IMR-90 (cell line): ENCODE results near the gene COQ4. TPM values are rescaled to one million over a fixed set of nuclear protein-coding genes. Genes with fewer than 3 reads are reported as not detected.

ENCODE experiments used
- ATAC-seq: fragments of 200-7000 bp; cut with Tn5 transposase; 2 replicates; pipeline ENCODE4 v1.9.1; 2020; ENCODE audit warnings: low read depth, mild to moderate bottlenecking, moderate library complexity
- BruUV-seq: library from RNA; stranded (reverse); fragments of 400-500 nt; replicated peaks from 2 replicates; lab custom pipeline; 2021; lab: Mats Ljungman, UMichigan
- CTCF ChIA-PET: fragments of 300-600 bp; formaldehyde crosslinking; extraction: SDS; loops from one replicate; lab custom pipeline; 2021; ENCODE audit warnings: antibody characterized with exemption; lab: Yijun Ruan, JAX
- POLR2A ChIA-PET: fragments of 300-600 bp; sonication (Branson Sonifier 250); formaldehyde crosslinking; loops from one replicate; lab custom pipeline; 2022; ENCODE audit warnings: antibody characterized with exemption; ENCODE audit not compliant: unreplicated experiment; lab: Charles Lee
- DNase-seq: peaks from one replicate; pipeline ENCODE4 v3.0.0; 2013
- H2AFZ ChIP-seq: replicated peaks from 2 replicates; pipeline ENCODE3; 2013; ENCODE audit warnings: low read length, mild to moderate bottlenecking; ENCODE audit not compliant: poor library complexity
- H2AK5ac ChIP-seq: 2 replicates; pipeline ENCODE4 v1.6.1; 2013; ENCODE audit warnings: low read depth, low read length, inconsistent platforms
- H2AK9ac ChIP-seq: replicated peaks from 2 replicates; pipeline ENCODE3; 2013; ENCODE audit warnings: mild to moderate bottlenecking, low read depth, low read length, moderate library complexity; ENCODE audit not compliant: poor library complexity
- H2BK120ac ChIP-seq: 2 replicates; pipeline ENCODE4 v1.6.1; 2013; ENCODE audit warnings: low read depth, low read length, inconsistent platforms
- H2BK15ac ChIP-seq: 3 replicates; pipeline ENCODE4 v1.6.1; 2013; ENCODE audit warnings: low read depth, low read length, inconsistent platforms
- H2BK20ac ChIP-seq: 2 replicates; pipeline ENCODE4 v1.6.1; 2013; ENCODE audit warnings: low read depth, mild to moderate bottlenecking, inconsistent platforms, low read length, moderate library complexity
- H2BK5ac ChIP-seq: 2 replicates; pipeline ENCODE4 v1.6.1; 2013; ENCODE audit warnings: mild to moderate bottlenecking, low read depth, low read length, inconsistent platforms; ENCODE audit not compliant: poor library complexity, severe bottlenecking
- H3K14ac ChIP-seq: replicated peaks from 2 replicates; pipeline ENCODE4 v1.6.1; 2013; ENCODE audit warnings: low read depth, low read length, inconsistent platforms
- H3K18ac ChIP-seq: 2 replicates; pipeline ENCODE4 v1.6.1; 2013; ENCODE audit warnings: low read depth, low read length, control low read depth
- H3K23ac ChIP-seq: 2 replicates; pipeline ENCODE4 v1.6.1; 2013; ENCODE audit warnings: low read depth, low read length, inconsistent platforms
- H3K27ac ChIP-seq: 2 replicates; pipeline ENCODE4 v1.5.1; 2013; ENCODE audit warnings: mild to moderate bottlenecking, control low read depth, low read length; ENCODE audit not compliant: insufficient read depth
- H3K27me3 ChIP-seq: 2 replicates; pipeline ENCODE4 v1.6.1; 2013; ENCODE audit warnings: low read length; ENCODE audit not compliant: control insufficient read depth, insufficient read depth
- H3K36me3 ChIP-seq: 2 replicates; pipeline ENCODE4 v1.6.1; 2013; ENCODE audit warnings: low read length, mixed read lengths; ENCODE audit not compliant: control insufficient read depth, insufficient read depth
- H3K4ac ChIP-seq: 2 replicates; pipeline ENCODE4 v1.6.1; 2013; ENCODE audit warnings: low read depth, low read length, inconsistent platforms
- H3K4me1 ChIP-seq: 2 replicates; pipeline ENCODE4 v1.6.1; 2013; ENCODE audit warnings: low read length, mixed read lengths; ENCODE audit not compliant: control insufficient read depth, insufficient read depth
- H3K4me2 ChIP-seq: 2 replicates; pipeline ENCODE4 v1.6.1; 2013; ENCODE audit warnings: low read depth, mild to moderate bottlenecking, control low read depth, low read length, moderate library complexity
- H3K4me3 ChIP-seq: 2 replicates; pipeline ENCODE4 v1.5.1; 2013; ENCODE audit warnings: low read depth, mild to moderate bottlenecking, control low read depth, low read length, moderate library complexity; ENCODE audit not compliant: insufficient read depth
- H3K56ac ChIP-seq: 2 replicates; pipeline ENCODE4 v1.6.1; 2013; ENCODE audit warnings: low read length, inconsistent platforms; ENCODE audit not compliant: insufficient read depth; ENCODE audit errors: extremely low read depth
- H3K79me1 ChIP-seq, 2 experiments: 2 replicates each; pipeline ENCODE4 v1.6.1; 2013; ENCODE audit warnings: low read length in 2 of 2, inconsistent platforms in 1 of 2, low read depth in 1 of 2
- H3K9ac ChIP-seq: 2 replicates; pipeline ENCODE4 v1.6.1; 2013; ENCODE audit warnings: low read depth, low read length, control low read depth
- H3K9me1 ChIP-seq: 2 replicates; pipeline ENCODE4 v1.6.1; 2013; ENCODE audit warnings: low read length, inconsistent platforms; ENCODE audit not compliant: insufficient read depth
- H3K9me3 ChIP-seq: 2 replicates; pipeline ENCODE4 v1.6.1; 2013; ENCODE audit warnings: low read length; ENCODE audit not compliant: control insufficient read depth, insufficient read depth
- H4K20me1 ChIP-seq: 2 replicates; pipeline ENCODE4 v1.6.1; 2013; ENCODE audit warnings: low read length, inconsistent platforms; ENCODE audit not compliant: insufficient read depth
- H4K5ac ChIP-seq: 2 replicates; pipeline ENCODE4 v1.6.1; 2013; ENCODE audit warnings: mild to moderate bottlenecking, low read depth, low read length, control low read depth
- H4K8ac ChIP-seq, 2 experiments: 2 replicates each; pipeline ENCODE4 v1.6.1; 2013; ENCODE audit warnings: low read depth in 2 of 2, low read length in 2 of 2, control low read depth in 1 of 2, inconsistent platforms in 1 of 2
- H4K91ac ChIP-seq: 2 replicates; pipeline ENCODE4 v1.6.1; 2013; ENCODE audit warnings: low read depth, low read length, inconsistent platforms; ENCODE audit not compliant: insufficient read depth
- ELK1 ChIP-seq: fragments of 150-350 bp; IDR thresholded peaks from 2 replicates; pipeline ENCODE4 v1.6.1; 2016; ENCODE audit warnings: low read depth, mild to moderate bottlenecking, low read length, moderate library complexity, borderline replicate concordance
- FOS ChIP-seq: fragments of 150-350 bp; IDR thresholded peaks from 2 replicates; pipeline ENCODE4 v1.6.1; 2016; ENCODE audit warnings: low read depth, low read length
- MXI1 ChIP-seq: IDR thresholded peaks from 2 replicates; pipeline ENCODE4 v1.6.1; 2012; ENCODE audit warnings: low read depth, mild to moderate bottlenecking, low read length, moderate library complexity, borderline replicate concordance
- NFE2L2 ChIP-seq: fragments of 150-350 bp; IDR thresholded peaks from 2 replicates; pipeline ENCODE4 v1.6.1; 2016; ENCODE audit warnings: low read depth, mild to moderate bottlenecking, low read length
- WGBS, 2 experiments: methylation state at CpG; one replicate each; pipeline versions ENCODE4 v1.1.5 to v1.1.7; 2013; ENCODE audit warnings: missing lambda C conversion rate in 2 of 2; ENCODE audit not compliant: insufficient read length in 1 of 2; ENCODE audit errors: extremely low coverage in 2 of 2; 5-methylcytosine and 5-hydroxymethylcytosine counted together
- dilution Hi-C: fragments of 300-500 bp; cut with HindIII; formaldehyde crosslinking; loops from one replicate; pipeline ENCODE4 v1.14.3; 2018; ENCODE audit warnings: low sequenced_read_pairs; ENCODE audit not compliant: unreplicated experiment
- in situ Hi-C: fragments of 300-500 bp; cut with MboI; formaldehyde crosslinking; loops from 3 replicates; pipeline ENCODE4 v1.14.3; 2019; ENCODE audit warnings: low sequenced_read_pairs, inconsistent platforms, mixed read lengths
- intact Hi-C: fragments of 100-400 bp; cut with micrococcal nuclease; formaldehyde crosslinking; loops from 2 replicates; pipeline ENCODE4 v1.10.0; 2022
- polyA plus RNA-seq, 3 experiments: library from polyadenylated mRNA; depleted of rRNA; stranded (reverse); fragments of >200 nt; gene quantifications; 2 replicates each; pipeline ENCODE4 v1.2.3, GENCODE V29; 2012; ENCODE audit warnings: low replicate concordance in 1 of 3
- total RNA-seq: library from RNA; depleted of rRNA; stranded (reverse); fragments of >200 nt; gene quantifications from 2 replicates; pipeline ENCODE4 v1.2.3, GENCODE V29; 2012
- TF ChIP-seq, protein P1 (sequence below): conservative IDR thresholded peaks from 2 replicates; pipeline ENCODE4 v1.5.1; 2012; ENCODE audit warnings: mild to moderate bottlenecking, low read depth, low read length, improper control_type of control experiment

Gene COQ4
- total and polyA plus RNA-seq, 2 of the 4 experiments (the other 2 are of a cell fraction), result 20.1 to 41.4 TPM

DNA sequence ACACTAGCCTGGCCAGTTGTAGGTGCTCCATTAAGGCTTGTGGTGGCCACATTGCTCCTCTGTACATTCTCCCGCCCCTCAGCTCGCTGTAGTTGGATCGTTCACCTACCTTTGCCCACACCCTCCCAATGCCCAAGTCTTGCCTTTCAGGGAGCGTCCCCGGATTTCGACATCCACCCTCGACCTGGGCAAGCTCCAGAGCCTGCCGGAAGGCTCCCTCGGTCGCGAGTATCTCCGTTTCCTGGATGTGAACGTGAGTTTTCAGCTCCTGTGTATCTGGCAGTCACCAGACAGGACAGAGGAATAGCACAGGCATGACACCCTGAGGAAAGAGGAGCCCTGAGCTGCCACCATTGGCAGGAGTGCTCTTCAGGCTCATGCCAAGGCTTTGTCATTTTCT is 3.0 kb downstream of the COQ4 start:
- no TSS peak for BruUV-seq
- CTCF ChIA-PET, result interaction anchor here (0.6 kb wide), 1 partner anchor 8 kb away, joined by 3 read pairs; no protein-coding TSS in a partner anchor
- no peaks in the 10 kb centered on the region for H3K27me3 ChIP-seq
- H3K9me3 ChIP-seq, result no peaks in the 10 kb centered on the region
- no peak overlapping the region for H2AFZ ChIP-seq
- H3K56ac ChIP-seq, result no peak overlapping the region
- H3K79me1 ChIP-seq, result peaks cover 42 to 65% of the 10 kb centered on the region in 2 experiments
- H3K23ac ChIP-seq, result no peak overlapping the region
- H3K4me1 ChIP-seq, result peaks cover 5% of the 10 kb centered on the region
- H4K8ac ChIP-seq, result no peak overlapping the region
- TF ChIP-seq FOS (no peak), NFE2L2 (no peak), MXI1 (no peak), ELK1 (no peak)
- TF ChIP-seq, protein P1, sequence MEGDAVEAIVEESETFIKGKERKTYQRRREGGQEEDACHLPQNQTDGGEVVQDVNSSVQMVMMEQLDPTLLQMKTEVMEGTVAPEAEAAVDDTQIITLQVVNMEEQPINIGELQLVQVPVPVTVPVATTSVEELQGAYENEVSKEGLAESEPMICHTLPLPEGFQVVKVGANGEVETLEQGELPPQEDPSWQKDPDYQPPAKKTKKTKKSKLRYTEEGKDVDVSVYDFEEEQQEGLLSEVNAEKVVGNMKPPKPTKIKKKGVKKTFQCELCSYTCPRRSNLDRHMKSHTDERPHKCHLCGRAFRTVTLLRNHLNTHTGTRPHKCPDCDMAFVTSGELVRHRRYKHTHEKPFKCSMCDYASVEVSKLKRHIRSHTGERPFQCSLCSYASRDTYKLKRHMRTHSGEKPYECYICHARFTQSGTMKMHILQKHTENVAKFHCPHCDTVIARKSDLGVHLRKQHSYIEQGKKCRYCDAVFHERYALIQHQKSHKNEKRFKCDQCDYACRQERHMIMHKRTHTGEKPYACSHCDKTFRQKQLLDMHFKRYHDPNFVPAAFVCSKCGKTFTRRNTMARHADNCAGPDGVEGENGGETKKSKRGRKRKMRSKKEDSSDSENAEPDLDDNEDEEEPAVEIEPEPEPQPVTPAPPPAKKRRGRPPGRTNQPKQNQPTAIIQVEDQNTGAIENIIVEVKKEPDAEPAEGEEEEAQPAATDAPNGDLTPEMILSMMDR, result no peak
- H2BK5ac ChIP-seq, result no peak overlapping the region
- POLR2A ChIA-PET, result no interaction called here
- ATAC-seq, result no peak
- dilution Hi-C loops (no loop called here), in situ Hi-C loops (no loop called here), intact Hi-C loops (no loop called here)
- peaks cover 7% of the 10 kb centered on the region for H3K9me1 ChIP-seq
- DNase-seq, result no peak
- H3K4me2 ChIP-seq, result no peak overlapping the region
- no peak overlapping the region for H2BK20ac ChIP-seq
- peaks cover 25% of the 10 kb centered on the region for H3K36me3 ChIP-seq
- H2AK5ac ChIP-seq, result no peak overlapping the region
- H4K91ac ChIP-seq, result no peak overlapping the region
- no peak overlapping the region for H3K14ac ChIP-seq
- H3K9ac ChIP-seq, result no peak overlapping the region
- no peak overlapping the region for H3K4ac ChIP-seq
- 0 out of 2 replicates have a peak, but pooled peaks cover 4% of the 10 kb centered on the region for H4K20me1 ChIP-seq
- no peak overlapping the region for H3K4me3 ChIP-seq
- H3K27ac ChIP-seq, result no peak overlapping the region
- no peak overlapping the region for H4K5ac ChIP-seq
- no peak overlapping the region for H2AK9ac ChIP-seq
- H2BK120ac ChIP-seq, result no peak overlapping the region
- no peak overlapping the region for H2BK15ac ChIP-seq
- WGBS, 2 experiments, result 98% methylated on average over 5 of the region's 13 CpGs; no CpG with 5 or more reads in 1 of the 2 experiments
- no peak overlapping the region for H3K18ac ChIP-seq
